Endothelial cell of umbilical vein (primary cell): ENCODE measurements around the gene BCAS2. TPM values are rescaled to one million over a fixed set of nuclear protein-coding genes. Genes with fewer than 3 reads are reported as not detected.

Source experiments
- BruUV-seq: library from RNA; stranded (reverse); fragments of 400-500 nt; replicated peaks from 2 replicates; lab custom pipeline; 2021; lab: Mats Ljungman, UMichigan
- CTCF ChIA-PET: fragments of 300-600, 350-600 bp; sonication (Branson Sonifier 250); formaldehyde crosslinking; loops from one replicate; lab custom pipeline; 2021; ENCODE audit warnings: antibody characterized with exemption, inconsistent platforms; lab: Charles Lee
- POLR2A ChIA-PET: fragments of 300-600, 350-600 bp; sonication (Branson Sonifier 250); formaldehyde crosslinking; loops from one replicate; lab custom pipeline; 2021; ENCODE audit warnings: antibody characterized with exemption, inconsistent platforms; lab: Charles Lee
- DNase-seq: peaks from one replicate; pipeline ENCODE4 v3.0.0-alpha.2; 2011; ENCODE audit warnings: low read depth, low spot score
- FAIRE-seq: peaks from 2 replicates; lab custom pipeline; 2011; peaks lifted over from hg19 to GRCh38; lab: Jason Lieb, UNC
- H2AFZ ChIP-seq: 2 replicates; pipeline ENCODE4 v1.6.0; 2012; ENCODE audit warnings: low read depth, low read length, control low read depth, inconsistent platforms
- H3K27ac ChIP-seq: 2 replicates; pipeline ENCODE4 v1.5.1; 2011; ENCODE audit warnings: low read depth, mild to moderate bottlenecking, control low read depth, low read length, moderate library complexity; ENCODE audit not compliant: insufficient read depth
- H3K27me3 ChIP-seq, 2 experiments: 2 replicates each; pipeline versions ENCODE4 v1.6.0 to v1.6.1; 2011; ENCODE audit warnings: low read length in 2 of 2, mixed read lengths in 1 of 2; ENCODE audit not compliant: control insufficient read depth in 2 of 2, insufficient read depth in 2 of 2
- H3K36me3 ChIP-seq, 2 experiments: 2 replicates in 1 of 2; 3 replicates in 1 of 2; pipeline ENCODE4 v1.5.1; 2011; ENCODE audit warnings: low read length in 2 of 2, mild to moderate bottlenecking in 1 of 2, moderate library complexity in 1 of 2; ENCODE audit not compliant: control insufficient read depth in 2 of 2, insufficient read depth in 2 of 2; ENCODE audit errors: extremely low read depth in 1 of 2
- H3K4me1 ChIP-seq: 3 replicates; pipeline ENCODE4 v1.5.1; 2011; ENCODE audit warnings: mild to moderate bottlenecking, low read length; ENCODE audit not compliant: control insufficient read depth, insufficient read depth; ENCODE audit errors: extremely low read depth
- H3K4me2 ChIP-seq: 2 replicates; pipeline ENCODE4 v1.6.1; 2011; ENCODE audit warnings: low read length, control low read depth, mixed read lengths; ENCODE audit not compliant: insufficient read depth
- H3K4me3 ChIP-seq, 3 experiments: fragments of 200-600 bp in 1 of 3; sonication (generic), shearing (Covaris generic) in 1 of 3; replicated peaks in 1 of 3; 2 replicates each; pipeline ENCODE4 v1.5.1; 2011 to 2016; ENCODE audit warnings: control low read depth in 3 of 3, low read length in 3 of 3, mild to moderate bottlenecking in 2 of 3, inconsistent platforms in 1 of 3, low read depth in 1 of 3, moderate library complexity in 1 of 3; ENCODE audit not compliant: insufficient read depth in 1 of 3
- H3K79me2 ChIP-seq: 2 replicates; pipeline ENCODE4 v1.6.0; 2012; ENCODE audit warnings: low read length, inconsistent platforms; ENCODE audit not compliant: control insufficient read depth, insufficient read depth
- H3K9ac ChIP-seq: replicated peaks from 2 replicates; pipeline ENCODE3; 2011; ENCODE audit warnings: low read length, control low read depth; ENCODE audit not compliant: insufficient read depth; ENCODE audit errors: extremely low read depth
- H3K9me1 ChIP-seq: replicated peaks from 3 replicates; pipeline ENCODE4 v1.6.0; 2011; ENCODE audit warnings: mild to moderate bottlenecking, low read length; ENCODE audit not compliant: control insufficient read depth, insufficient read depth; ENCODE audit errors: extremely low read depth
- H3K9me3 ChIP-seq: replicated peaks from 2 replicates; pipeline ENCODE4 v1.5.1; 2012; ENCODE audit warnings: low read length, inconsistent platforms; ENCODE audit not compliant: control insufficient read depth, insufficient read depth
- H4K20me1 ChIP-seq: replicated peaks from 2 replicates; pipeline ENCODE3; 2011; ENCODE audit warnings: mild to moderate bottlenecking, low read length; ENCODE audit not compliant: control insufficient read depth, insufficient read depth; ENCODE audit errors: extremely low read depth
- CTCF ChIP-seq, 2 donors: IDR thresholded peaks; 1 replicate in 1 of 2; 2 replicates in 1 of 2; pipeline ENCODE4 v1.5.1; 2011; ENCODE audit warnings: low read length in 2 of 2, mild to moderate bottlenecking in 2 of 2, moderate library complexity in 2 of 2, control low read depth in 1 of 2, inconsistent platforms in 1 of 2, low read depth in 1 of 2; ENCODE audit not compliant: insufficient read depth in 1 of 2; ENCODE audit errors: extremely low read depth in 1 of 2
- EZH2 ChIP-seq: IDR thresholded peaks from 2 replicates; pipeline ENCODE4 v1.6.1; 2012; ENCODE audit warnings: borderline replicate concordance, low read depth, mild to moderate bottlenecking, moderate library complexity, low read length, inconsistent platforms; ENCODE audit not compliant: severe bottlenecking
- FOS ChIP-seq: IDR thresholded peaks from 2 replicates; pipeline ENCODE4 v1.6.1; 2011; ENCODE audit warnings: mild to moderate bottlenecking, low read length, moderate library complexity, borderline replicate concordance; ENCODE audit not compliant: insufficient read depth
- GATA2 ChIP-seq: IDR thresholded peaks from 2 replicates; pipeline ENCODE4 v1.7.0; 2011; ENCODE audit warnings: low read depth, mild to moderate bottlenecking, moderate library complexity, mixed read lengths, low read length; ENCODE audit not compliant: insufficient read length, insufficient read depth
- JUN ChIP-seq: IDR thresholded peaks from 2 replicates; pipeline ENCODE4 v1.6.1; 2011; ENCODE audit warnings: borderline replicate concordance, low read depth; ENCODE audit not compliant: insufficient read length, insufficient read depth
- MAX ChIP-seq: IDR thresholded peaks from 2 replicates; pipeline ENCODE4 v1.6.1; 2011; ENCODE audit not compliant: insufficient read depth, insufficient read length
- MYC ChIP-seq: IDR thresholded peaks from one replicate; pipeline ENCODE4 v1.6.1; 2011; ENCODE audit warnings: mild to moderate bottlenecking, low read depth, low read length
- POLR2A ChIP-seq: IDR thresholded peaks from 2 replicates; pipeline ENCODE4 v1.6.1; 2012; ENCODE audit warnings: low read depth, mild to moderate bottlenecking, control low read depth, low read length
- POLR2AphosphoS5 ChIP-seq: IDR thresholded peaks from 2 replicates; pipeline ENCODE4 v1.6.1; 2012; ENCODE audit warnings: low read depth, mild to moderate bottlenecking, control low read depth, low read length, moderate library complexity; ENCODE audit not compliant: insufficient read depth
- dilution Hi-C: fragments of 300-500 bp; cut with MboI; formaldehyde crosslinking; loops from one replicate; pipeline ENCODE4 v1.15.0; 2019; ENCODE audit warnings: low sequenced_read_pairs; ENCODE audit not compliant: extremely low pct_ligation_motif_present
- intact Hi-C: fragments of 100-400 bp; cut with micrococcal nuclease; formaldehyde crosslinking; loops from one replicate; pipeline ENCODE4 v1.10.0; 2022
- polyA plus RNA-seq, 4 experiments: library from polyadenylated mRNA; depleted of rRNA in 3 of 4; stranded (reverse) in 3 of 4; unstranded in 1 of 4; fragments of >200 nt; gene quantifications; 2 replicates each; pipeline versions ENCODE4 v1.2.1 to v1.2.3, GENCODE V29; 2011 to 2012; ENCODE audit warnings: missing spikeins in 1 of 4
- total RNA-seq: library from RNA; stranded (reverse); gene quantifications from 2 replicates; pipeline ENCODE4 v1.2.3, GENCODE V29; 2021

Gene BCAS2
- total and polyA plus RNA-seq, 2 donors (not counting 3 experiments of a cell fraction or from before 2014, with no cell fraction given) = 12.5 to 43.5 TPM

GRCh38 chr1:114610546-114611245 is 29.3 kb upstream of the BCAS2 start:
- no TSS peak for BruUV-seq
- no peaks in the 10 kb centered on the region for H3K9me1 ChIP-seq
- H3K9ac ChIP-seq = no peak overlapping the region
- no peaks in the 10 kb centered on the region for H3K36me3 ChIP-seq
- H3K79me2 ChIP-seq = no peaks in the 10 kb centered on the region
- dilution Hi-C loops = no loop called here
- no peak overlapping the region for H3K4me2 ChIP-seq
- FAIRE-seq = no peak
- no peak overlapping the region for H2AFZ ChIP-seq
- TF ChIP-seq JUN (no peak), MYC (no peak), EZH2 (no peak), POLR2AphosphoS5 (no peak), CTCF (IDR thresholded peaks at IDR 0.05; ENCODE audit: extremely low read depth in 1 of 2, insufficient read depth in 1 of 2, low read depth in 1 of 2, low read length in 2 of 2) (no peak), GATA2 (no peak), MAX (no peak), FOS (no peak), POLR2A (no peak)
- H3K4me3 ChIP-seq = no peak overlapping the region
- no peak for DNase-seq
- no peaks in the 10 kb centered on the region for H3K4me1 ChIP-seq
- no peaks in the 10 kb centered on the region for H4K20me1 ChIP-seq
- ChIA-PET POLR2A (no interaction called here), CTCF (interaction anchor here (1.7 kb wide), 1 partner anchor 10 kb away, joined by 6 read pairs; no protein-coding TSS in a partner anchor)
- intact Hi-C loops = no loop called here
- H3K27me3 ChIP-seq = no peaks in the 10 kb centered on the region
- no peak overlapping the region for H3K27ac ChIP-seq
- no peaks in the 10 kb centered on the region for H3K9me3 ChIP-seq
